SK-N-SH treated with all-trans-retinoic acid at 6 μM for 48 hours (cell line): ENCODE results near the gene HSF4.
"Not testable (repeated sequence)": the region's sequence is repeated elsewhere in the genome, so short reads cannot be mapped to it uniquely, and the experiment has no call there.

Experiments used
- ATAC-seq: fragments of 200-7000 bp; cut with Tn5 transposase; 3 replicates; pipeline ENCODE4 v1.9.1; 2020; ENCODE audit warnings: mild to moderate bottlenecking, moderate library complexity
- ARNTL ChIP-seq: fragments of 450-650 bp; formaldehyde crosslinking; IDR thresholded peaks from 2 replicates; pipeline ENCODE4 v1.5.0; 2020; ENCODE audit warnings: low read depth, mild to moderate bottlenecking, moderate library complexity, borderline replicate concordance
- BACH2 ChIP-seq: fragments of 250-450 bp; sonication (Bioruptor Pico); IDR thresholded peaks from 2 replicates; pipeline ENCODE4 v1.9.0; 2021; ENCODE audit warnings: mild to moderate bottlenecking, borderline replicate concordance
- CSDC2 ChIP-seq: fragments of 250-450 bp; sonication (Bioruptor Pico); IDR thresholded peaks from 2 replicates; pipeline ENCODE4 v1.5.0; 2020; ENCODE audit warnings: mild to moderate bottlenecking, moderate library complexity
- CSRNP3 ChIP-seq: fragments of 250-450 bp; sonication (Bioruptor Pico); IDR thresholded peaks from 2 replicates; pipeline ENCODE4 v1.5.1; 2021; ENCODE audit warnings: mild to moderate bottlenecking, moderate library complexity
- ESRRG ChIP-seq: fragments of 250-450 bp; sonication (Bioruptor Pico); IDR thresholded peaks from 2 replicates; pipeline ENCODE4 v1.6.1; 2021; ENCODE audit warnings: mild to moderate bottlenecking
- GLIS3 ChIP-seq: fragments of 250-450 bp; sonication (Bioruptor Pico); IDR thresholded peaks from 2 replicates; pipeline ENCODE4 v1.5.0; 2020; ENCODE audit warnings: mild to moderate bottlenecking, moderate library complexity
- ISL1 ChIP-seq: fragments of 250-450 bp; sonication (Bioruptor Pico); IDR thresholded peaks from 2 replicates; pipeline ENCODE4 v2.1.2; 2022; ENCODE audit warnings: mild to moderate bottlenecking, moderate library complexity
- OSR1 ChIP-seq: fragments of 250-450 bp; sonication (Bioruptor Pico); IDR thresholded peaks from 2 replicates; pipeline ENCODE4 v1.8.0; 2022; ENCODE audit warnings: moderate library complexity, mild to moderate bottlenecking, inconsistent platforms
- PATZ1 ChIP-seq: fragments of 250-450 bp; sonication (Bioruptor Pico); IDR thresholded peaks from 2 replicates; pipeline ENCODE4 v1.8.0; 2020; ENCODE audit warnings: mild to moderate bottlenecking, moderate library complexity, borderline replicate concordance
- POU6F1 ChIP-seq: fragments of 250-450 bp; sonication (Bioruptor Pico); IDR thresholded peaks from 2 replicates; pipeline ENCODE4 v1.8.0; 2021; ENCODE audit warnings: low read depth, mild to moderate bottlenecking, moderate library complexity, borderline replicate concordance
- PPARA ChIP-seq: fragments of 250-450 bp; sonication (Bioruptor Pico); IDR thresholded peaks from 2 replicates; pipeline ENCODE4 v1.5.0; 2020; ENCODE audit warnings: mild to moderate bottlenecking, borderline replicate concordance
- RARB ChIP-seq: fragments of 250-450 bp; sonication (Bioruptor Pico); IDR thresholded peaks from 2 replicates; pipeline ENCODE4 v1.8.0; 2021; ENCODE audit warnings: mild to moderate bottlenecking, moderate library complexity
- SNAI2 ChIP-seq: fragments of 250-450 bp; sonication (Bioruptor Pico); IDR thresholded peaks from 2 replicates; pipeline ENCODE4 v1.5.0; 2020; ENCODE audit warnings: mild to moderate bottlenecking, moderate library complexity
- TCF4 ChIP-seq: fragments of 250-450 bp; sonication (Bioruptor Pico); IDR thresholded peaks from 2 replicates; pipeline ENCODE4 v1.8.0; 2021; ENCODE audit warnings: mild to moderate bottlenecking, moderate library complexity, borderline replicate concordance
- TOX ChIP-seq: fragments of 250-450 bp; sonication (Bioruptor Pico); IDR thresholded peaks from 2 replicates; pipeline ENCODE4 v1.8.0; 2021; ENCODE audit warnings: mild to moderate bottlenecking, moderate library complexity, borderline replicate concordance
- TSHZ2 ChIP-seq: fragments of 250-450 bp; sonication (Bioruptor Pico); IDR thresholded peaks from 2 replicates; pipeline ENCODE4 v1.5.0; 2020; ENCODE audit warnings: mild to moderate bottlenecking, moderate library complexity
- ZC3H10 ChIP-seq: fragments of 250-450 bp; sonication (Bioruptor Pico); IDR thresholded peaks from 2 replicates; pipeline ENCODE4 v1.5.1; 2021; ENCODE audit warnings: mild to moderate bottlenecking, moderate library complexity
- ZFP3 ChIP-seq: fragments of 250-450 bp; sonication (Bioruptor Pico); IDR thresholded peaks from 2 replicates; pipeline ENCODE4 v1.5.0; 2020; ENCODE audit warnings: mild to moderate bottlenecking, moderate library complexity
- ZNF565 ChIP-seq: fragments of 450-650 bp; formaldehyde crosslinking; conservative IDR thresholded peaks from 2 replicates; pipeline ENCODE4 v1.5.0; 2020; ENCODE audit warnings: low read depth, mild to moderate bottlenecking, moderate library complexity
- ZNF70 ChIP-seq: fragments of 450-650 bp; formaldehyde crosslinking; IDR thresholded peaks from 2 replicates; pipeline ENCODE4 v1.5.0; 2020; ENCODE audit warnings: mild to moderate bottlenecking, moderate library complexity
- ZNF8 ChIP-seq: fragments of 450-650 bp; formaldehyde crosslinking; IDR thresholded peaks from 2 replicates; pipeline ENCODE4 v1.5.0; 2020; ENCODE audit warnings: mild to moderate bottlenecking, moderate library complexity

HSF4 gene

GRCh38 chr16:67117716-67118115 is 46.8 kb upstream of the HSF4 start:
- ATAC-seq: no peak
- TF ChIP-seq TOX (CRISPR knock-in tag) (no peak), ZFP3 (no peak), POU6F1 (CRISPR knock-in tag) (no peak), ZNF70 (CRISPR knock-in tag) (no peak), ARNTL (CRISPR knock-in tag) (no peak), OSR1 (CRISPR knock-in tag) (no peak), TCF4 (CRISPR knock-in tag) (no peak), ZNF8 (no peak), PATZ1 (CRISPR knock-in tag) (no peak), CSRNP3 (CRISPR knock-in tag) (no peak), ZNF565 (CRISPR knock-in tag) (no peak)

- ATAC-seq: no peak
- TF ChIP-seq ZNF565 (CRISPR knock-in tag) (no peak), ZC3H10 (no peak)
Observed at GRCh38 chr16:67120025-67120424, 44.5 kb upstream of the HSF4 start.

GRCh38 chr16:67122799-67123198 is 41.7 kb upstream of the HSF4 start:
- not testable (repeated sequence) for ATAC-seq

- TF ChIP-seq ARNTL (CRISPR knock-in tag): no peak
- TF ChIP-seq TOX (CRISPR knock-in tag): no peak
- no peak for TF ChIP-seq ZFP3
- no peak for TF ChIP-seq POU6F1 (CRISPR knock-in tag)
- TF ChIP-seq SNAI2: no peak
- TF ChIP-seq BACH2: no peak
- no peak for TF ChIP-seq ZC3H10
- TF ChIP-seq PPARA (CRISPR knock-in tag): no peak
- no peak for TF ChIP-seq RARB
- no peak for TF ChIP-seq CSDC2 (CRISPR knock-in tag)
- no peak for TF ChIP-seq TSHZ2
- no peak for TF ChIP-seq ZNF70 (CRISPR knock-in tag)
- no peak for TF ChIP-seq TCF4 (CRISPR knock-in tag)
- no peak for TF ChIP-seq ZNF565 (CRISPR knock-in tag)
- no peak for TF ChIP-seq CSRNP3 (CRISPR knock-in tag)
- no peak for TF ChIP-seq ESRRG (CRISPR knock-in tag)
- TF ChIP-seq GLIS3 (CRISPR knock-in tag): no peak
- TF ChIP-seq ISL1 (CRISPR knock-in tag): no peak
- no peak for ATAC-seq
Observed at GRCh38 chr16:67128417-67128816, 36.1 kb upstream of the HSF4 start.
